SK-N-SH treated with all-trans-retinoic acid at 6 μM for 48 hours (cell line): ENCODE data around the gene DHX30.

Experiments
- BACH2 ChIP-seq: fragments of 250-450 bp; sonication (Bioruptor Pico); IDR thresholded peaks from 2 replicates; pipeline ENCODE4 v1.9.0; 2021; ENCODE audit warnings: mild to moderate bottlenecking, borderline replicate concordance
- SNAI2 ChIP-seq: fragments of 250-450 bp; sonication (Bioruptor Pico); IDR thresholded peaks from 2 replicates; pipeline ENCODE4 v1.5.0; 2020; ENCODE audit warnings: mild to moderate bottlenecking, moderate library complexity
- TF ChIP-seq, protein P1 (sequence below): fragments of 250-450 bp; sonication (Bioruptor Pico); IDR thresholded peaks from 2 replicates; pipeline ENCODE4 v1.5.1; 2020; ENCODE audit warnings: low read depth, mild to moderate bottlenecking, moderate library complexity

DNA sequence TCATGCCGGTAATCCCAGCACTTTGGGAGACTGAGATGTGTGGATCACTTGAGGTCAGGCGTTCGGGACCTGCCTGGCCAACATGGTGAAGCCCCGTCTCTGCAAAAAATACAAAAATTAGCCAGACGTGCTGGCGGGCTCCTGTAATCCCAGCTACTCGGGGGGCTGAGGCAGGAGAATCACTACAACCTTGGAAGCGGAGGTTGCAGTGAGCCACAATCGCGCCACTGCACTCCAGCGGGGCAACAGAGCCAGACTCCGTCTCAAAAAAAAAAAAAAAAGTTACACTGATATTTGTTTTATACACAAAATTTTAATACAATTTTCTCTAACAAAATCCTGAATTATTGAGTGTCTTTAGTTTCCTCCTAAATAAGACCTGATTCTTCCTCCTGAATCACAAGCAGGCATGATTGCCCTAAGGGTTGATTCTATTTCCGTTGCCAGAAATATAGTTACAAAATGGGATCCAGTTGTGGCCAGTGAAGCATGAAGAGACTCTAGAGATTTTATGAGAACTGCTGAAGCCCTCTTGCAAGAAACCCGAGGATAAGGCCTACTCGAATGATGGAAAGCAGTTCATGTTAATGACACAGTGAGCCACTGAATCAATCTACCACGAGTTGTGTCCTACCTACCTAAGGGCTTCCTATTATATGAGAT lies 11.6 kb upstream of the DHX30 start:
- TF ChIP-seq SNAI2 = no peak
- TF ChIP-seq BACH2 (CRISPR knock-in tag) = no peak
- TF ChIP-seq, protein P1, sequence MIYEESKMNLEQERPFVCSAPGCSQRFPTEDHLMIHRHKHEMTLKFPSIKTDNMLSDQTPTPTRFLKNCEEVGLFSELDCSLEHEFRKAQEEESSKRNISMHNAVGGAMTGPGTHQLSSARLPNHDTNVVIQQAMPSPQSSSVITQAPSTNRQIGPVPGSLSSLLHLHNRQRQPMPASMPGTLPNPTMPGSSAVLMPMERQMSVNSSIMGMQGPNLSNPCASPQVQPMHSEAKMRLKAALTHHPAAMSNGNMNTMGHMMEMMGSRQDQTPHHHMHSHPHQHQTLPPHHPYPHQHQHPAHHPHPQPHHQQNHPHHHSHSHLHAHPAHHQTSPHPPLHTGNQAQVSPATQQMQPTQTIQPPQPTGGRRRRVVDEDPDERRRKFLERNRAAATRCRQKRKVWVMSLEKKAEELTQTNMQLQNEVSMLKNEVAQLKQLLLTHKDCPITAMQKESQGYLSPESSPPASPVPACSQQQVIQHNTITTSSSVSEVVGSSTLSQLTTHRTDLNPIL (CRISPR knock-in tag) = no peak
